ENCODE data around the gene FAM193B. TPM values are rescaled to one million over a fixed set of nuclear protein-coding genes. Genes with fewer than 3 reads are reported as not detected.

Gene FAM193B
- total and polyA plus RNA-seq, 2 of the 13 experiments (the other 11 are each of a cell fraction or from before 2014, with no cell fraction given): 21.2 to 40.9 TPM

- TF ChIP-seq, protein P1, sequence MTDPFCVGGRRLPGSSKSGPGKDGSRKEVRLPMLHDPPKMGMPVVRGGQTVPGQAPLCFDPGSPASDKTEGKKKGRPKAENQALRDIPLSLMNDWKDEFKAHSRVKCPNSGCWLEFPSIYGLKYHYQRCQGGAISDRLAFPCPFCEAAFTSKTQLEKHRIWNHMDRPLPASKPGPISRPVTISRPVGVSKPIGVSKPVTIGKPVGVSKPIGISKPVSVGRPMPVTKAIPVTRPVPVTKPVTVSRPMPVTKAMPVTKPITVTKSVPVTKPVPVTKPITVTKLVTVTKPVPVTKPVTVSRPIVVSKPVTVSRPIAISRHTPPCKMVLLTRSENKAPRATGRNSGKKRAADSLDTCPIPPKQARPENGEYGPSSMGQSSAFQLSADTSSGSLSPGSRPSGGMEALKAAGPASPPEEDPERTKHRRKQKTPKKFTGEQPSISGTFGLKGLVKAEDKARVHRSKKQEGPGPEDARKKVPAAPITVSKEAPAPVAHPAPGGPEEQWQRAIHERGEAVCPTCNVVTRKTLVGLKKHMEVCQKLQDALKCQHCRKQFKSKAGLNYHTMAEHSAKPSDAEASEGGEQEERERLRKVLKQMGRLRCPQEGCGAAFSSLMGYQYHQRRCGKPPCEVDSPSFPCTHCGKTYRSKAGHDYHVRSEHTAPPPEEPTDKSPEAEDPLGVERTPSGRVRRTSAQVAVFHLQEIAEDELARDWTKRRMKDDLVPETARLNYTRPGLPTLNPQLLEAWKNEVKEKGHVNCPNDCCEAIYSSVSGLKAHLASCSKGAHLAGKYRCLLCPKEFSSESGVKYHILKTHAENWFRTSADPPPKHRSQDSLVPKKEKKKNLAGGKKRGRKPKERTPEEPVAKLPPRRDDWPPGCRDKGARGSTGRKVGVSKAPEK (CRISPR knock-in tag; IDR thresholded peaks at IDR 0.05; ENCODE audit: borderline replicate concordance): no peak
- TF ChIP-seq JUN (CRISPR knock-in tag; IDR thresholded peaks at IDR 0.05) (no peak), ZNF234 (CRISPR knock-in tag; conservative IDR thresholded peaks at IDR 0.05) (no peak), RFX5 (IDR thresholded peaks at IDR 0.05; ENCODE audit: low read depth, low read length) (no peak), ZSCAN30 (CRISPR knock-in tag; IDR thresholded peaks at IDR 0.05) (no peak), UBTF (CRISPR knock-in tag; IDR thresholded peaks at IDR 0.05) (no peak), TGIF2 (CRISPR knock-in tag; IDR thresholded peaks at IDR 0.05) (no peak), ZNF597 (CRISPR knock-in tag; IDR thresholded peaks at IDR 0.05) (no peak), U2AF2 (IDR thresholded peaks at IDR 0.05; ENCODE audit: low read depth, low read length) (0 out of 2 replicates have a peak, but pooled peaks have one; percentile 25), RAD51 (IDR thresholded peaks at IDR 0.05; ENCODE audit: borderline replicate concordance) (no peak), ZMYM4 (CRISPR knock-in tag; IDR thresholded peaks at IDR 0.05) (peak; percentile 32; the same call in 1 of the 2 replicates), AKNA (CRISPR knock-in tag; IDR thresholded peaks at IDR 0.05; ENCODE audit: borderline replicate concordance) (no peak)
Measured at GRCh38 chr5:177600508-177601018, 46.2 kb upstream of the FAM193B start (continued).
